ENCODE data around the gene GUCA1A. TPM values are rescaled to one million over a fixed set of nuclear protein-coding genes. Genes with fewer than 3 reads are reported as not detected.
A peak's percentile ranks its signal among the peaks of the same experiment; 100 is the strongest.

GUCA1A gene
- total RNA-seq, 2 experiments from 2014 or later = 0.20 TPM; not detected in 1

- Mint-ChIP-seq H3K4me3 (no peak overlapping the region), H3K4me1 (ENCODE audit: low read depth) (peaks cover 17% of the 10 kb centered on the region), H3K9me3 (no peaks in the 10 kb centered on the region), H3K27me3 (no peaks in the 10 kb centered on the region), H3K36me3 (ENCODE audit: low read depth) (peaks cover 3% of the 10 kb centered on the region), H3K27ac (no peak overlapping the region)
- CTCF ChIA-PET = interaction anchor here (0.9 kb wide), 1 partner anchor 325 kb away, joined by 4 read pairs; no protein-coding TSS in a partner anchor
- intact Hi-C loops (cut with micrococcal nuclease) = no loop called here
- no peak for DNase-seq
- ATAC-seq = no peak
- no peak for TF ChIP-seq CTCF (IDR thresholded peaks at IDR 0.05)
- POLR2A ChIA-PET = no interaction called here
Measured at GRCh38 chr6:42222448-42222847, 49.3 kb downstream of the GUCA1A start.

GRCh38 chr6:42224222-42225028 is 51.3 kb downstream of the GUCA1A start:
- H3K27ac Mint-ChIP-seq = peak overlapping the region; percentile 80
- H3K4me3 Mint-ChIP-seq = peak overlapping the region; percentile 28
- TF ChIP-seq CTCF (IDR thresholded peaks at IDR 0.05) = no peak
- H3K27me3 Mint-ChIP-seq = no peaks in the 10 kb centered on the region
- CTCF ChIA-PET = interaction anchor here (1.6 to 3.3 kb wide), 3 partner anchors 9 to 307 kb away, joined by 4 to 9 read pairs (median 4); no protein-coding TSS in a partner anchor
- intact Hi-C loops (cut with micrococcal nuclease) = no loop called here
- no peaks in the 10 kb centered on the region for H3K9me3 Mint-ChIP-seq
- H3K4me1 Mint-ChIP-seq (ENCODE audit: low read depth) = peaks cover 14% of the 10 kb centered on the region
- POLR2A ChIA-PET = interaction anchor here (0.8 kb wide), 2 partner anchors 157 to 312 kb away, joined by 3 to 4 read pairs; no protein-coding TSS in a partner anchor
- ATAC-seq = peak; percentile 99
- H3K36me3 Mint-ChIP-seq (ENCODE audit: low read depth) = no peaks in the 10 kb centered on the region
- peak; percentile 14 for DNase-seq

DNA sequence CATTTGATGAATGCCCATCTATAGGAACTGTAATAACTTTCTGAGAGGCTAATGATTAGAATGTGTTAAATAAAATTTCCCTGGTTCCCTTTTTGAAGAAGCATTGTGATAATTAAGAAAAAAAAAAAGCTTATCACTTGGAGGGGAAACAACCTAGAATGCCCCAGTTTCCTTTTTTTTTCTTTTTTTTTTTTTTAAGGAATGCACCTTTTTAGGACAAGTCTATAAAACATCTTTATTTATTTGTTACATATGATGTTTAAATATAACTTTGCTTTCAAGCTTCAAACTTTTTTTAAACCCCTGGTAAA is 51.8 kb downstream of the GUCA1A start:
- H3K4me3 Mint-ChIP-seq = no peak overlapping the region
- POLR2A ChIA-PET = interaction anchor here (0.8 to 0.9 kb wide), 3 partner anchors 157 to 312 kb away, joined by 3 to 4 read pairs (median 3); no protein-coding TSS in a partner anchor
- intact Hi-C loops (cut with micrococcal nuclease) = no loop called here
- H3K27ac Mint-ChIP-seq = peak overlapping the region; percentile 75
- DNase-seq (no peak), ATAC-seq (no peak)
- CTCF ChIA-PET = interaction anchor here (1.6 to 3.5 kb wide), 4 partner anchors 9 to 323 kb away, joined by 4 to 21 read pairs (median 6); no protein-coding TSS in a partner anchor
- no peaks in the 10 kb centered on the region for H3K9me3 Mint-ChIP-seq
- H3K27me3 Mint-ChIP-seq = no peaks in the 10 kb centered on the region
- TF ChIP-seq CTCF (IDR thresholded peaks at IDR 0.05) = no peak
- H3K4me1 Mint-ChIP-seq (ENCODE audit: low read depth) = peaks cover 14% of the 10 kb centered on the region
- H3K36me3 Mint-ChIP-seq (ENCODE audit: low read depth) = no peaks in the 10 kb centered on the region

GRCh38 chr6:42225419-42225818 is 52.3 kb downstream of the GUCA1A start:
- no peak overlapping the region for H3K4me3 Mint-ChIP-seq
- TF ChIP-seq CTCF (IDR thresholded peaks at IDR 0.05) = no peak
- no peaks in the 10 kb centered on the region for H3K27me3 Mint-ChIP-seq
- no peak for DNase-seq
- H3K4me1 Mint-ChIP-seq (ENCODE audit: low read depth) = peaks cover 14% of the 10 kb centered on the region
- ChIA-PET POLR2A (interaction anchor here (0.8 to 0.9 kb wide), 3 partner anchors 158 to 311 kb away, joined by 3 to 4 read pairs (median 3); no protein-coding TSS in a partner anchor), CTCF (interaction anchor here (1.6 to 3.5 kb wide), 3 partner anchors 11 to 322 kb away, joined by 4 to 21 read pairs (median 9); no protein-coding TSS in a partner anchor)
- no peaks in the 10 kb centered on the region for H3K36me3 Mint-ChIP-seq (ENCODE audit: low read depth)
- H3K9me3 Mint-ChIP-seq = no peaks in the 10 kb centered on the region
- ATAC-seq = no peak
- H3K27ac Mint-ChIP-seq = no peak overlapping the region
- intact Hi-C loops (cut with micrococcal nuclease) = no loop called here

GRCh38 chr6:42226161-42226611 is 53.0 kb downstream of the GUCA1A start:
- ChIA-PET POLR2A (interaction anchor here (0.6 to 1.8 kb wide), 2 partner anchors 10 to 286 kb away, joined by 3 to 7 read pairs; no protein-coding TSS in a partner anchor), CTCF (interaction anchor here (0.8 to 3.5 kb wide), 6 partner anchors 12 to 321 kb away, joined by 3 to 21 read pairs (median 4); no protein-coding TSS in a partner anchor)
- Mint-ChIP-seq H3K4me3 (no peak overlapping the region), H3K27me3 (no peaks in the 10 kb centered on the region), H3K36me3 (ENCODE audit: low read depth) (no peaks in the 10 kb centered on the region), H3K9me3 (no peaks in the 10 kb centered on the region), H3K27ac (no peak overlapping the region), H3K4me1 (ENCODE audit: low read depth) (peaks cover 10% of the 10 kb centered on the region)
- no peak for ATAC-seq
- DNase-seq = no peak
- no peak for TF ChIP-seq CTCF (IDR thresholded peaks at IDR 0.05)
- intact Hi-C loops (cut with micrococcal nuclease) = no loop called here

Measured in activated CD8-positive, alpha-beta T cell treated with anti-CD3 and anti-CD28 coated beads for 36 hours (primary cell).